Panc1 (cell line): ENCODE results near the gene SMIM35. TPM values are rescaled to one million over a fixed set of nuclear protein-coding genes. Genes with fewer than 3 reads are reported as not detected.

ENCODE experiments used
- ATAC-seq: fragments of 200-7000 bp; cut with Tn5 transposase; 2 replicates; pipeline ENCODE4 v1.9.1; 2020; ENCODE audit warnings: mild to moderate bottlenecking, moderate library complexity
- BruUV-seq: library from RNA; stranded (reverse); fragments of 400-500 nt; replicated peaks from 2 replicates; lab custom pipeline; 2021; lab: Mats Ljungman, UMichigan
- CTCF ChIA-PET: fragments of 300-600 bp; sonication (Branson Sonifier 250); formaldehyde crosslinking; loops from one replicate; lab custom pipeline; 2022; ENCODE audit warnings: antibody characterized with exemption; lab: Charles Lee
- POLR2A ChIA-PET: fragments of 300-600 bp; sonication (Branson Sonifier 250); formaldehyde crosslinking; loops from one replicate; lab custom pipeline; 2022; ENCODE audit warnings: antibody characterized with exemption; lab: Charles Lee
- DNase-seq: peaks from one replicate; pipeline ENCODE4 v3.0.0-alpha.2; 2010; ENCODE audit warnings: low read depth, low spot score
- H3K27ac ChIP-seq: 2 replicates; pipeline ENCODE4 v1.5.1; 2011; ENCODE audit warnings: mild to moderate bottlenecking, low read length, inconsistent platforms
- H3K27me3 ChIP-seq: fragments of 200-500 bp; sonication (Bioruptor generic); 2 replicates; pipeline ENCODE4 v1.6.0; 2014; ENCODE audit warnings: low read length, inconsistent platforms; ENCODE audit not compliant: control insufficient read depth, insufficient read depth
- H3K36me3 ChIP-seq: fragments of 200-500 bp; sonication (Bioruptor generic); 2 replicates; pipeline ENCODE4 v1.5.1; 2014; ENCODE audit warnings: inconsistent platforms, mild to moderate bottlenecking, low read length, moderate library complexity; ENCODE audit not compliant: control insufficient read depth, insufficient read depth
- H3K4me1 ChIP-seq: 2 replicates; pipeline ENCODE4 v1.5.1; 2011; ENCODE audit warnings: inconsistent platforms, mild to moderate bottlenecking, low read length, moderate library complexity; ENCODE audit not compliant: control insufficient read depth, insufficient read depth
- H3K4me3 ChIP-seq, 2 experiments: 2 replicates each; pipeline ENCODE4 v1.5.1; 2011 to 2012; ENCODE audit warnings: low read depth in 2 of 2, low read length in 2 of 2, mild to moderate bottlenecking in 2 of 2, inconsistent platforms in 1 of 2, moderate library complexity in 1 of 2
- H3K9me3 ChIP-seq: fragments of 200-500 bp; sonication (Bioruptor generic); 2 replicates; pipeline ENCODE4 v1.5.1; 2014; ENCODE audit warnings: low read depth, mild to moderate bottlenecking, inconsistent platforms, low read length, moderate library complexity; ENCODE audit not compliant: control insufficient read depth, insufficient read depth
- POLR2AphosphoS5 ChIP-seq: IDR thresholded peaks from 2 replicates; pipeline ENCODE4 v1.6.1; 2012; ENCODE audit warnings: mild to moderate bottlenecking, low read depth, low read length, moderate library complexity
- SIN3A ChIP-seq: IDR thresholded peaks from 2 replicates; pipeline ENCODE4 v1.6.1; 2012; ENCODE audit warnings: low read depth, mild to moderate bottlenecking, low read length, moderate library complexity, borderline replicate concordance; ENCODE audit not compliant: insufficient read depth
- TCF7L2 ChIP-seq: IDR thresholded peaks from 2 replicates; pipeline ENCODE4 v1.6.1; 2011; ENCODE audit warnings: mild to moderate bottlenecking, low read depth, low read length, inconsistent platforms
- in situ Hi-C: cut with HindIII; loops from 2 replicates; pipeline ENCODE4 v1.10.0; 2016; ENCODE audit warnings: low sequenced_read_pairs, low pct_unique_long_range_greater_than_20kb
- intact Hi-C: fragments of 100-400 bp; cut with micrococcal nuclease; formaldehyde crosslinking; loops from one replicate; pipeline ENCODE4 v1.10.0; 2022; ENCODE audit not compliant: unreplicated experiment
- total RNA-seq: library from RNA; stranded (reverse); gene quantifications from one replicate; pipeline ENCODE4 v1.2.1, GENCODE V29; 2021; ENCODE audit not compliant: unreplicated experiment
- TF ChIP-seq, protein P1 (sequence below), 2 experiments: IDR thresholded peaks; 2 replicates each; pipeline ENCODE4 v1.6.1; 2011 to 2012; ENCODE audit warnings: low read depth in 2 of 2, control low read depth in 1 of 2, low read length in 1 of 2, mild to moderate bottlenecking in 1 of 2, moderate library complexity in 1 of 2; ENCODE audit not compliant: insufficient read depth in 1 of 2
- TF ChIP-seq, protein P2 (sequence below): fragments of 450-650 bp; IDR thresholded peaks from 2 replicates; pipeline ENCODE4 v1.5.1; 2017; ENCODE audit warnings: mild to moderate bottlenecking

The SMIM35 gene
- total RNA-seq, 1 experiment from 2014 or later = not detected

DNA sequence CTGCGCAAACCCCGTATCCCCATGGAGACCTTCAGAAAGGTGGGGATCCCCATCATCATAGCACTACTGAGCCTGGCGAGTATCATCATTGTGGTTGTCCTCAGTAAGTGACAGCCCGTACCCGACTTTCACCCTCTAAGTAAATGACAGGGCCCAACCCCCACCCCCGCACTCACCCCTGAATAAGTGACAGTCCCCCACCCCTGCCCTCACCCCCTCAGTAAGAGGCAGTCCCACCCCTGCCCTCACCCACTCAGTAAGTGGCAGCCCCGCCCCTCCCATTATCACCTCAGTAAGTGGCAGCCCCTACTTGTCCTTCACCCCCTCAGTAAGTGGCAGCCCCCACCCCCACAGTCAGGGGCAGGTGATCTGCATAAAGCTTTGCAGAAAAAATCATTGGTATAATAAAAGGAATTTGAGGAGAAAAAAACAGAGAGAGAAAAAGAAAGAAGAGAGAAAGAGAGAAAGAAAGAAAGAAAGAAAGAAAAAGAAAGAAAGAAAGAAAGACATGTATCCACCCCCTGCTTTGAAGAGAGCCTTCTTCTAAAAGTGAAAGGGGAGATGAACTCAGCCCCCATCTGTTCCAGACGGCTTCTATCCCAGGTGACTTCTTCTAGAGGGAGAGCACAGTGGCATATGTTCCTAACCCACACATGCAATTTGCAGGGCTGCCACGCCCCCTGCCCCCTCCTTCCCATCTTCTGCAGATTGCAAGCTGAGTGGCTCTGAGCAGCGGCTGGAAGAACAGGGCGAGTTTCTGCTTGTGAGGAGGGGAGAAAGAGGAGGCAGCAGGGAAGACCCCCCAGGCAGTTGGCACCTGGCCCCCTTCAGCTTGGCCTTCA lies 12.5 kb upstream of the SMIM35 start:
- ATAC-seq (no peak), DNase-seq (no peak)
- Histone ChIP-seq H3K27ac (no peak overlapping the region), H3K9me3 (no peaks in the 10 kb centered on the region), H3K4me1 (no peaks in the 10 kb centered on the region), H3K27me3 (peaks cover 4% of the 10 kb centered on the region; the same call in 1 of the 2 replicates), H3K36me3 (no peaks in the 10 kb centered on the region), H3K4me3 (no peak overlapping the region)
- in situ Hi-C loops (no loop called here), intact Hi-C loops (no loop called here)
- ChIA-PET POLR2A (no interaction called here), CTCF (no interaction called here)
- TF ChIP-seq, protein P1, sequence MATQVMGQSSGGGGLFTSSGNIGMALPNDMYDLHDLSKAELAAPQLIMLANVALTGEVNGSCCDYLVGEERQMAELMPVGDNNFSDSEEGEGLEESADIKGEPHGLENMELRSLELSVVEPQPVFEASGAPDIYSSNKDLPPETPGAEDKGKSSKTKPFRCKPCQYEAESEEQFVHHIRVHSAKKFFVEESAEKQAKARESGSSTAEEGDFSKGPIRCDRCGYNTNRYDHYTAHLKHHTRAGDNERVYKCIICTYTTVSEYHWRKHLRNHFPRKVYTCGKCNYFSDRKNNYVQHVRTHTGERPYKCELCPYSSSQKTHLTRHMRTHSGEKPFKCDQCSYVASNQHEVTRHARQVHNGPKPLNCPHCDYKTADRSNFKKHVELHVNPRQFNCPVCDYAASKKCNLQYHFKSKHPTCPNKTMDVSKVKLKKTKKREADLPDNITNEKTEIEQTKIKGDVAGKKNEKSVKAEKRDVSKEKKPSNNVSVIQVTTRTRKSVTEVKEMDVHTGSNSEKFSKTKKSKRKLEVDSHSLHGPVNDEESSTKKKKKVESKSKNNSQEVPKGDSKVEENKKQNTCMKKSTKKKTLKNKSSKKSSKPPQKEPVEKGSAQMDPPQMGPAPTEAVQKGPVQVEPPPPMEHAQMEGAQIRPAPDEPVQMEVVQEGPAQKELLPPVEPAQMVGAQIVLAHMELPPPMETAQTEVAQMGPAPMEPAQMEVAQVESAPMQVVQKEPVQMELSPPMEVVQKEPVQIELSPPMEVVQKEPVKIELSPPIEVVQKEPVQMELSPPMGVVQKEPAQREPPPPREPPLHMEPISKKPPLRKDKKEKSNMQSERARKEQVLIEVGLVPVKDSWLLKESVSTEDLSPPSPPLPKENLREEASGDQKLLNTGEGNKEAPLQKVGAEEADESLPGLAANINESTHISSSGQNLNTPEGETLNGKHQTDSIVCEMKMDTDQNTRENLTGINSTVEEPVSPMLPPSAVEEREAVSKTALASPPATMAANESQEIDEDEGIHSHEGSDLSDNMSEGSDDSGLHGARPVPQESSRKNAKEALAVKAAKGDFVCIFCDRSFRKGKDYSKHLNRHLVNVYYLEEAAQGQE (IDR thresholded peaks at IDR 0.05; ENCODE audit: insufficient read depth in 1 of 2, low read depth in 2 of 2, low read length in 1 of 2) = no peak
- no peak for TF ChIP-seq SIN3A
- no peak for TF ChIP-seq TCF7L2
- TF ChIP-seq, protein P2, sequence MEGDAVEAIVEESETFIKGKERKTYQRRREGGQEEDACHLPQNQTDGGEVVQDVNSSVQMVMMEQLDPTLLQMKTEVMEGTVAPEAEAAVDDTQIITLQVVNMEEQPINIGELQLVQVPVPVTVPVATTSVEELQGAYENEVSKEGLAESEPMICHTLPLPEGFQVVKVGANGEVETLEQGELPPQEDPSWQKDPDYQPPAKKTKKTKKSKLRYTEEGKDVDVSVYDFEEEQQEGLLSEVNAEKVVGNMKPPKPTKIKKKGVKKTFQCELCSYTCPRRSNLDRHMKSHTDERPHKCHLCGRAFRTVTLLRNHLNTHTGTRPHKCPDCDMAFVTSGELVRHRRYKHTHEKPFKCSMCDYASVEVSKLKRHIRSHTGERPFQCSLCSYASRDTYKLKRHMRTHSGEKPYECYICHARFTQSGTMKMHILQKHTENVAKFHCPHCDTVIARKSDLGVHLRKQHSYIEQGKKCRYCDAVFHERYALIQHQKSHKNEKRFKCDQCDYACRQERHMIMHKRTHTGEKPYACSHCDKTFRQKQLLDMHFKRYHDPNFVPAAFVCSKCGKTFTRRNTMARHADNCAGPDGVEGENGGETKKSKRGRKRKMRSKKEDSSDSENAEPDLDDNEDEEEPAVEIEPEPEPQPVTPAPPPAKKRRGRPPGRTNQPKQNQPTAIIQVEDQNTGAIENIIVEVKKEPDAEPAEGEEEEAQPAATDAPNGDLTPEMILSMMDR = no peak
- TF ChIP-seq POLR2AphosphoS5 = no peak
- no TSS peak for BruUV-seq

DNA sequence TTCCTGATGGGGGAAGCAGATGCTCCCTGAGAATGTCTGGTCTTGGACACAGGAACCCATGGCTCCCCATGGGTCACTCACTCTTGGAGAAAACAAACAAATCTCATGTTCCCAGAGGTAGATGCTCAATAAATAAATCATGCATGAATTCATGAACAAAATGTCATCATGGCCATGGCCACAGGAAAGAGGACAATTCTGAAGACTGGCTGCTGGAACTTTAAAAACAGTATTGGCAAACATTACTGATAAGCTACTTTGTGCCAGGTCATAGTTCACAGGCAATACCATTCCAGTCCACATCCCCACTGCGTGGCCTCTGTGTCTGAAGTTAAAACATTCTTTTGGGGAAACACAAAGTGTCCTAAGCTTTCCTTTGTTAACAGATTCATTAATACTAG lies 9.2 kb upstream of the SMIM35 start:
- POLR2A ChIA-PET = no interaction called here
- BruUV-seq = no TSS peak
- CTCF ChIA-PET = no interaction called here
- intact Hi-C loops = no loop called here
- no peaks in the 10 kb centered on the region for H3K4me1 ChIP-seq
- no peak for DNase-seq
- H3K4me3 ChIP-seq = no peak overlapping the region
- TF ChIP-seq, protein P2 = no peak
- TF ChIP-seq SIN3A (no peak), POLR2AphosphoS5 (no peak), TCF7L2 (no peak)
- TF ChIP-seq, protein P1 (IDR thresholded peaks at IDR 0.05; ENCODE audit: insufficient read depth in 1 of 2, low read depth in 2 of 2, low read length in 1 of 2) = no peak
- no peak overlapping the region for H3K27ac ChIP-seq
- H3K36me3 ChIP-seq = no peaks in the 10 kb centered on the region
- no peaks in the 10 kb centered on the region for H3K9me3 ChIP-seq
- in situ Hi-C loops = no loop called here
- no peak for ATAC-seq
- peaks cover 4% of the 10 kb centered on the region; the same call in 1 of the 2 replicates for H3K27me3 ChIP-seq
